HFFc6 (cell line): Measurements from ENCODE around the gene PTPN14. TPM values are rescaled to one million over a fixed set of nuclear protein-coding genes. Genes with fewer than 3 reads are reported as not detected.

ENCODE experiments used
- DNase-seq: peaks from one replicate; pipeline ENCODE4 v3.0.0-alpha.2; 2018
- H3K27ac Mint-ChIP-seq: 2 replicates; pipeline ENCODE4 v1.8.0; 2020; ENCODE audit warnings: mild to moderate bottlenecking, mixed read lengths
- H3K27me3 Mint-ChIP-seq: 2 replicates; pipeline ENCODE4 v1.8.0; 2021; ENCODE audit warnings: mild to moderate bottlenecking, moderate library complexity, mixed read lengths; ENCODE audit not compliant: insufficient read depth
- H3K36me3 Mint-ChIP-seq: 2 replicates; pipeline ENCODE4 v1.8.0; 2021; ENCODE audit warnings: low read depth, mixed read lengths
- H3K4me1 Mint-ChIP-seq: 2 replicates; pipeline ENCODE4 v1.8.0; 2020; ENCODE audit warnings: low read depth, mixed read lengths
- H3K4me3 Mint-ChIP-seq: 2 replicates; pipeline ENCODE4 v1.8.0; 2020; ENCODE audit warnings: mild to moderate bottlenecking, moderate library complexity, mixed read lengths
- H3K9me3 Mint-ChIP-seq: 2 replicates; pipeline ENCODE4 v1.8.0; 2020; ENCODE audit warnings: mild to moderate bottlenecking, mixed read lengths
- total RNA-seq, 6 experiments: library from RNA; stranded (reverse); fragmentation: NEBNext Ultra II Directional; extraction: Animal tissue kit (Norgen Biotek cat#: 25700); gene quantifications; 2 replicates in 1 of 6; 3 replicates in 5 of 6; pipeline ENCODE4 v1.2.3, GENCODE V29; 2021
- TF ChIP-seq, protein P1 (sequence below): fragments of 200-600 bp; sonication (generic); IDR thresholded peaks from 2 replicates; pipeline ENCODE4 v1.5.0; 2021; ENCODE audit warnings: antibody characterized with exemption, mild to moderate bottlenecking

PTPN14 gene
- total RNA-seq, 6 experiments from 2014 or later: 93.6 to 140 (median 106) TPM

DNA sequence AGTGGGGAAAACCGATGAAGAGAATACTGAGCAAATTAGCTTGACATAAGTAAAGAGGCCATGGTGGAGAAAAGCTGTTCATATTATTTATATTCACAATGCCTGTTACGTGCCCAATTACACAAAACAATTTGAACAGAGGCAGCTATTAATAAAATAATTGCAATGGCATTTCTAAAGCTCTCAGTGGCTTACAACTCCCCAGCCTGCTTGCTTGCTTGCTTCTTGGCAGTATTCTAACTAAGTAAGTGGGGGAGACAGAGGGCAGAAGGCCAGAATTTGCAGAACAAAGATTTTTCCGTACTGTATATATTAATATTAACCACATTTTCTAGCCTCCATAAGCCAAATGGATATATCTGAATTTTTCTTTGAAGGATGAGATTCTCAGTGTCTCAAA lies 12.9 kb downstream of the PTPN14 start:
- no peaks in the 10 kb centered on the region for H3K9me3 Mint-ChIP-seq
- no peak overlapping the region for H3K4me3 Mint-ChIP-seq
- H3K27me3 Mint-ChIP-seq: no peaks in the 10 kb centered on the region
- H3K4me1 Mint-ChIP-seq: peaks cover 67% of the 10 kb centered on the region
- DNase-seq: no peak
- no peak overlapping the region; the same call in 1 of the 2 replicates for H3K27ac Mint-ChIP-seq
- peaks cover 12% of the 10 kb centered on the region; the same call in 1 of the 2 replicates for H3K36me3 Mint-ChIP-seq
- TF ChIP-seq, protein P1, sequence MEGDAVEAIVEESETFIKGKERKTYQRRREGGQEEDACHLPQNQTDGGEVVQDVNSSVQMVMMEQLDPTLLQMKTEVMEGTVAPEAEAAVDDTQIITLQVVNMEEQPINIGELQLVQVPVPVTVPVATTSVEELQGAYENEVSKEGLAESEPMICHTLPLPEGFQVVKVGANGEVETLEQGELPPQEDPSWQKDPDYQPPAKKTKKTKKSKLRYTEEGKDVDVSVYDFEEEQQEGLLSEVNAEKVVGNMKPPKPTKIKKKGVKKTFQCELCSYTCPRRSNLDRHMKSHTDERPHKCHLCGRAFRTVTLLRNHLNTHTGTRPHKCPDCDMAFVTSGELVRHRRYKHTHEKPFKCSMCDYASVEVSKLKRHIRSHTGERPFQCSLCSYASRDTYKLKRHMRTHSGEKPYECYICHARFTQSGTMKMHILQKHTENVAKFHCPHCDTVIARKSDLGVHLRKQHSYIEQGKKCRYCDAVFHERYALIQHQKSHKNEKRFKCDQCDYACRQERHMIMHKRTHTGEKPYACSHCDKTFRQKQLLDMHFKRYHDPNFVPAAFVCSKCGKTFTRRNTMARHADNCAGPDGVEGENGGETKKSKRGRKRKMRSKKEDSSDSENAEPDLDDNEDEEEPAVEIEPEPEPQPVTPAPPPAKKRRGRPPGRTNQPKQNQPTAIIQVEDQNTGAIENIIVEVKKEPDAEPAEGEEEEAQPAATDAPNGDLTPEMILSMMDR: no peak

DNA sequence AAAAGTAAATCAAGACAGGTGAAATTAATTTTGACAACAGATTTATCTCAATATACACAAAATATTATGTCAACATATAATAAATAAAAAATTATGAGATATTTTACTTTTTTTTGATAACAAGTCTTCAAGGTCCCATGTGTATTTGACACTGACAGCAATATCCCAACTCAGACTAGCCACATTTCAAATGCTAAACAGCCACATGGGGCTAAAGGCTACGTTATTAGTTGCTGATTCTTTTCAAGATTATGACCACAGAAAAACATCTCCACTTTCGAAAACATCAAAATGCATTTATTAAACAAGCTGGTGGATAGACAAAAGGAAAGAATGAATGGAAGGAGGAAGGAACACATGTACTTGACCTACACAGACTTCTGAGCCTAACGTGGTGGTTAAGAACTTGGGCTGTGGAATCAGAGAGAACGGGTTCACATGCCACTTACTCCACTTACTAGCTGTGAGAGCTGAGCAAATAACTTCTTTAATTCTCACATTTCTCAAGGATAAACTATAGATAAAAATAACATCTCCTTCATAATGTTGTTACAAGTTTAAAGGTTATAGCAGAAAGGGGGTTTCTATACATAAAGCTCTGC lies 13.4 kb downstream of the PTPN14 start:
- Mint-ChIP-seq H3K27me3 (no peaks in the 10 kb centered on the region), H3K9me3 (no peaks in the 10 kb centered on the region), H3K36me3 (peaks cover 12% of the 10 kb centered on the region; the same call in 1 of the 2 replicates), H3K4me3 (no peak overlapping the region), H3K27ac (no peak overlapping the region; the same call in 1 of the 2 replicates), H3K4me1 (peaks cover 62% of the 10 kb centered on the region)
- no peak for DNase-seq
- TF ChIP-seq, protein P1: no peak

DNA sequence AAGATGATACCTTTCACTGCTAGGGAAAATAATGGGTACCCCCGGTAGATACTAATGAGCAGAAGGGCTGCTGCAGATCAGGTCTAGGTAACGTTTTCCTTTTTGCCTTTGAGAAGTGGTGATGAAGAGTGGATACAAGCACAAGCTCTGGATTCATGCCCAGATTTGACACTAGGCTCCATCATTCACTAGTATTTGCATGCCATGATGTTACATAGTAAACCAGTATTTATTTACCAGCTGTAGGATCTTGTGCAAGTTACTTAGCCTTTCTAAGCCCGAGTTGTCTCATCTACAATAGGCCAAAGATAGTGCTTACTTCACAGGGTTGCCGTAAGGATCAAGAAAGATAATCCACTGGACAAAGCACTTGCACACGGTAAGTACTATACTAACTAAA lies 14.2 kb downstream of the PTPN14 start:
- TF ChIP-seq, protein P1: no peak
- H3K4me1 Mint-ChIP-seq: peaks cover 54% of the 10 kb centered on the region
- H3K27ac Mint-ChIP-seq: peak overlapping the region; percentile 27; the same call in 1 of the 2 replicates
- no peaks in the 10 kb centered on the region for H3K27me3 Mint-ChIP-seq
- DNase-seq: no peak
- H3K9me3 Mint-ChIP-seq: no peaks in the 10 kb centered on the region
- H3K36me3 Mint-ChIP-seq: peaks cover 18% of the 10 kb centered on the region
- H3K4me3 Mint-ChIP-seq: no peak overlapping the region

DNA sequence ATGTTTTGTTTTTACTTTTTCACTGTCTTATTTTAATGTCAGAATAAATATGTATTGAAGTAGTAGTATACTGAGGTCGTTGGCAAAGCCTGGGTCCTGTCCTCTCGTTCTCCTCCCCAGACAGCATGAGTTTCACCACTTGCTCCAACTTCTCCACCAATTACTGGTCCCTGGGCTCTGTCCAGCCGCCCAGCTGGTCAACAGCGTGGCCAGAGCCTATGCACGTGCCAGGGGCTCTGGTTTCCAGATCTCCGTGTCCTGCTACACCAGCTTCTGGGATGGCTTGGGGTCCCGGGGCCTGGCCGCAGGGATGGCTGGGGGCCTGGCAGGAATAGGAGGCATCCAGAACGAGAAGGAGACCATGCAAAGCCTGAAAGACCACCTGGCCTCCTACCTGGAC lies 19.3 kb downstream of the PTPN14 start:
- Mint-ChIP-seq H3K9me3 (no peaks in the 10 kb centered on the region), H3K27me3 (peaks cover 2% of the 10 kb centered on the region; the same call in 1 of the 2 replicates), H3K27ac (no peak overlapping the region), H3K4me1 (peaks cover 40% of the 10 kb centered on the region), H3K4me3 (no peak overlapping the region), H3K36me3 (peaks cover 28% of the 10 kb centered on the region)
- TF ChIP-seq, protein P1: no peak
- DNase-seq: no peak

DNA sequence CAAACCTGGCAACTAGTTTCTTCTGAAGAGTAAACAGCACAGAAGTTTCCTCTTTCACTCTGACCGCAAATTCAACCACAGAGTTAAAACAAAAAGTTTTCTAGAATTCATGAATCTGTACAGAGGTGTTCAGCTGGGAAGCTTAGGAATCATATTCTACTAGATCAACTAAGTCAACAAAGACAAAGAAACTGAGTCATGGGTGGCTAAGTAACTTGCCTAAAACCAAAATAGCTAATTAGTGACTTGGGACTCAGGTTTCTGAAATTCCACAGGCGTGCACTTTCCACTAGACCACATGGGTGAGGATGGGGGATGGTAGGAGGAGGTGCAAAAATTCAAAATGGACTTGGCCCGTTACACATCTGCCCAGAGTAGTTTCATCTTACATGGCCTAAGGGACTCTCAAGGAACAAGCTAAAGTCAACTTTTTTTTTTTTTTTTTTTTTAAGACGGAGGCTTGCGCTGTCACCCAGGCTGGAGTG lies 25.8 kb downstream of the PTPN14 start:
- DNase-seq: peak; percentile 53
- TF ChIP-seq, protein P1: no peak
- Mint-ChIP-seq H3K27me3 (no peaks in the 10 kb centered on the region; the same call in 1 of the 2 replicates), H3K9me3 (no peaks in the 10 kb centered on the region), H3K27ac (peak overlapping the region; percentile 70), H3K4me3 (peak overlapping the region; percentile 71), H3K4me1 (peaks cover 89% of the 10 kb centered on the region), H3K36me3 (peaks cover 39% of the 10 kb centered on the region)
